PFSK-1 (cell line): ENCODE results near the gene BTRC.

ENCODE experiments used
- POLR2AphosphoS5 ChIP-seq: IDR thresholded peaks from 2 replicates; pipeline ENCODE4 v1.6.1; 2012; ENCODE audit warnings: low read depth, mild to moderate bottlenecking, control low read depth, low read length, moderate library complexity
- TAF1 ChIP-seq: IDR thresholded peaks from 2 replicates; pipeline ENCODE4 v1.6.1; 2012; ENCODE audit warnings: low read length, control low read depth, borderline replicate concordance; ENCODE audit not compliant: insufficient read depth

GRCh38 chr10:101373063-101373462 is 19.1 kb downstream of the BTRC start:
- TF ChIP-seq TAF1 (no peak), POLR2AphosphoS5 (no peak)
